GM12878 (cell line): ENCODE data around the gene SULT1A3. TPM values are rescaled to one million over a fixed set of nuclear protein-coding genes. Genes with fewer than 3 reads are reported as not detected.
"Not testable (repeated sequence)": the region's sequence is repeated elsewhere in the genome, so short reads cannot be mapped to it uniquely, and the experiment has no call there.

ENCODE experiments used
- ATAC-seq: fragments of 200-7000 bp; cut with Tn5 transposase; 3 replicates; pipeline ENCODE4 v1.9.1; 2020; ENCODE audit warnings: mild to moderate bottlenecking, moderate library complexity
- BruUV-seq: library from RNA; stranded (reverse); fragments of 400-500 nt; replicated peaks from 2 replicates; lab custom pipeline; 2021; lab: Mats Ljungman, UMichigan
- CTCF ChIA-PET: fragments of 300-600 bp; sonication (Branson Sonifier 250); formaldehyde crosslinking; extraction: SDS; loops from one replicate; lab custom pipeline; 2021; ENCODE audit warnings: inconsistent platforms; lab: Yijun Ruan, JAX
- POLR2A ChIA-PET: fragments of 350-600 bp; formaldehyde crosslinking; extraction: SDS; loops from one replicate; lab custom pipeline; 2021; ENCODE audit warnings: inconsistent platforms; lab: Charles Lee
- RAD21 ChIA-PET: fragments of 300-600 bp; sonication (Branson Sonifier 250); formaldehyde crosslinking; loops from one replicate; lab custom pipeline; 2023; ENCODE audit warnings: antibody characterized with exemption; ENCODE audit not compliant: unreplicated experiment; lab: Charles Lee
- SMC1A ChIA-PET: fragments of 300-600 bp; sonication (Branson Sonifier 250); formaldehyde crosslinking; loops from one replicate; lab custom pipeline; 2023; ENCODE audit not compliant: unreplicated experiment, uncharacterized antibody; lab: Charles Lee
- DNase-seq: peaks from one replicate; pipeline ENCODE4 v3.0.0-alpha.2; 2011; ENCODE audit warnings: low read depth, low spot score
- FAIRE-seq: peaks from 3 replicates; lab custom pipeline; 2011; peaks lifted over from hg19 to GRCh38; lab: Jason Lieb, UNC
- H2AFZ ChIP-seq: 2 replicates; pipeline ENCODE4 v1.6.0; 2011; ENCODE audit warnings: low read depth, low read length, control low read depth; ENCODE audit not compliant: control insufficient read depth
- H3K27ac ChIP-seq: 2 replicates; pipeline ENCODE4 v1.5.1; 2011; ENCODE audit warnings: control low read depth; ENCODE audit not compliant: control insufficient read depth, insufficient read depth
- H3K27me3 ChIP-seq, 2 experiments: replicated peaks in 1 of 2; 2 replicates each; pipeline versions ENCODE4 v1.6.0 to v1.6.1; 2011; ENCODE audit warnings: low read length in 1 of 2; ENCODE audit not compliant: control insufficient read depth in 2 of 2, insufficient read depth in 2 of 2
- H3K36me3 ChIP-seq, 2 experiments: 2 replicates each; pipeline ENCODE4 v1.5.1; 2011; ENCODE audit warnings: low read length in 1 of 2; ENCODE audit not compliant: control insufficient read depth in 2 of 2, insufficient read depth in 2 of 2
- H3K4me1 ChIP-seq: 2 replicates; pipeline ENCODE4 v1.6.1; 2011; ENCODE audit warnings: mild to moderate bottlenecking, low read length, moderate library complexity, mixed read lengths; ENCODE audit not compliant: control insufficient read depth, insufficient read depth
- H3K4me2 ChIP-seq: 2 replicates; pipeline ENCODE4 v1.6.0; 2011; ENCODE audit warnings: control low read depth; ENCODE audit not compliant: control insufficient read depth, insufficient read depth
- H3K4me3 ChIP-seq: fragments of 200-600 bp; sonication (generic); 2 replicates; pipeline ENCODE4 v1.5.1; 2016
- H3K79me2 ChIP-seq: 2 replicates; pipeline ENCODE4 v1.6.0; 2011; ENCODE audit warnings: low read length; ENCODE audit not compliant: control insufficient read depth, insufficient read depth
- H3K9ac ChIP-seq: 2 replicates; pipeline ENCODE4 v1.8.0; 2011; ENCODE audit warnings: low read length, control low read depth, mixed read lengths; ENCODE audit not compliant: control insufficient read depth, insufficient read depth
- H3K9me3 ChIP-seq: replicated peaks from 3 replicates; pipeline ENCODE4 v1.5.1; 2011; ENCODE audit warnings: mild to moderate bottlenecking, low read length; ENCODE audit not compliant: control insufficient read depth, insufficient read depth
- H4K20me1 ChIP-seq: 2 replicates; pipeline ENCODE4 v1.6.0; 2011; ENCODE audit not compliant: control insufficient read depth, insufficient read depth
- CHD4 ChIP-seq: fragments of 200-600 bp; sonication (generic); IDR thresholded peaks from 2 replicates; pipeline ENCODE4 v1.6.1; 2016; ENCODE audit warnings: mild to moderate bottlenecking
- CREM ChIP-seq: IDR thresholded peaks from 2 replicates; pipeline ENCODE4 v1.6.1; 2014; ENCODE audit warnings: antibody characterized with exemption, low read depth
- EP300 ChIP-seq, 2 experiments: fragments of 150-350 bp in 1 of 2; IDR thresholded peaks; 2 replicates each; pipeline ENCODE4 v1.6.1; 2011 to 2012; ENCODE audit warnings: low read depth in 2 of 2, low read length in 2 of 2, borderline replicate concordance in 1 of 2, improper control_type of control experiment in 1 of 2, inconsistent platforms in 1 of 2; ENCODE audit not compliant: control insufficient read depth in 1 of 2
- GABPA ChIP-seq: IDR thresholded peaks from 2 replicates; pipeline ENCODE4 v1.6.1; 2014; ENCODE audit warnings: antibody characterized with exemption, low read depth, mild to moderate bottlenecking, inconsistent platforms
- IRF5 ChIP-seq: fragments of 450-650 bp; IDR thresholded peaks from 2 replicates; pipeline ENCODE4 v1.6.1; 2017; ENCODE audit warnings: borderline replicate concordance
- LARP7 ChIP-seq: fragments of 450-650 bp; IDR thresholded peaks from 2 replicates; pipeline ENCODE4 v1.6.1; 2017; ENCODE audit warnings: mild to moderate bottlenecking
- POU2F2 ChIP-seq: IDR thresholded peaks from 3 replicates; pipeline ENCODE4 v1.6.1; 2011; ENCODE audit warnings: low read depth, mild to moderate bottlenecking, low read length, borderline replicate concordance
- STAT1 ChIP-seq: fragments of 450-650 bp; conservative IDR thresholded peaks from 2 replicates; pipeline ENCODE4 v1.6.1; 2014; ENCODE audit warnings: antibody characterized with exemption, mild to moderate bottlenecking
- ZNF217 ChIP-seq: fragments of 450-650 bp; IDR thresholded peaks from 2 replicates; pipeline ENCODE4 v1.6.1; 2017; ENCODE audit warnings: antibody characterized with exemption, mild to moderate bottlenecking
- WGBS: methylation state at CpG from one replicate; pipeline ENCODE4 v1.1.6; 2016; ENCODE audit warnings: low lambda C conversion rate; ENCODE audit not compliant: insufficient replicate concordance, insufficient coverage; ENCODE audit errors: missing lambda C conversion rate; 5-methylcytosine and 5-hydroxymethylcytosine counted together
- in situ Hi-C: fragments of 300-500 bp; cut with MboI; formaldehyde crosslinking; loops from 9 replicates; pipeline ENCODE4 v1.14.3; 2018; ENCODE audit warnings: mixed read lengths
- intact Hi-C: fragments of 100-400 bp; cut with micrococcal nuclease; formaldehyde crosslinking; loops from one replicate; pipeline ENCODE4 v1.14.2; 2022; ENCODE audit not compliant: unreplicated experiment
- polyA plus RNA-seq, 11 experiments: library from polyadenylated mRNA; depleted of rRNA in 4 of 11; unstranded in 6 of 11; stranded (reverse) in 5 of 11; fragments of >200 nt; fragmentation: Nextera tagmentation in 4 of 11; fragmentation: Illumina TruSeq in 1 of 11; extraction: Ambion mirVana in 4 of 11; extraction: Trizol in 1 of 11; gene quantifications; 1 replicate in 1 of 11; 2 replicates in 10 of 11; pipeline versions ENCODE4 v1.2.1 to v1.2.3, GENCODE V29; 2011 to 2016; ENCODE audit warnings: inconsistent platforms in 2 of 11, missing spikeins in 2 of 11, low read depth in 1 of 11
- total RNA-seq, 4 experiments: library from RNA; depleted of rRNA in 3 of 4; stranded (reverse); fragments of >200 nt in 3 of 4; fragmentation: Illumina TruSeq in 1 of 4; extraction: Trizol in 1 of 4; gene quantifications; 2 replicates each; pipeline versions ENCODE4 v1.2.1 to v1.2.3, GENCODE V29; 2013 to 2021

The SULT1A3 gene
- total and polyA plus RNA-seq, 10 of the 15 experiments (the other 5 are each of a cell fraction or from before 2014, with no cell fraction given): 3.3 to 15.8 (median 6.2) TPM

GRCh38 chr16:30166202-30166902 is 32.7 kb upstream of the SULT1A3 start (continued):
- peak; percentile 48; the same call in 1 of the 2 replicates for TF ChIP-seq CREM
- TF ChIP-seq GABPA: peak; percentile 30; the same call in 1 of the 2 replicates
- no peak for TF ChIP-seq IRF5
- TF ChIP-seq EP300 (IDR thresholded peaks at IDR 0.05; ENCODE audit: borderline replicate concordance in 1 of 2, control insufficient read depth in 1 of 2, low read depth in 2 of 2, low read length in 2 of 2): peak; percentile 52 to 95; a peak in 2 of 4 replicates
- TF ChIP-seq CHD4: 0 out of 2 replicates have a peak, but pooled peaks have one; percentile 29
- TF ChIP-seq STAT1: no peak
- no peak for TF ChIP-seq LARP7
- peak; percentile 84 for TF ChIP-seq ZNF217
- TF ChIP-seq POU2F2: 0 out of 3 replicates have a peak, but pooled peaks have one; percentile 28

DNA sequence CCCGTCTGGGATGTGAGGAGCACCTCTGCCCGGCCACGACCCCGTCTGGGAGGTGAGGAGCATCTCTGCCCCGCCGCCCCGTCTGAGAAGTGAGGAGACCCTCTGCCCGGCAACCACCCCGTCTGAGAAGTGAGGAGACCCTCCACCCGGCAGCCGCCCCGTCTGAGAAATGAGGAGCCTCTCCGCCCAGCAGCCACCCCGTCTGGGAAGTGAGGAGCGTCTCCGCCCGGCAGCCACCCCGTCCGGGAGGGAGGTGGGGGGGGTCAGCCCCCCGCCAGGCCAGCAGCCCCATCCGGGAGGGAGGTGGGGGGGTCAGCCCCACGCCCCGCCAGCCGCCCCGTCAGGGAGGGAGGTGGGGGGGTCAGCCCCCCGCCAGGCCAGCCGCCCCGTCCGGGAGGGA is 30.3 kb upstream of the SULT1A3 start:
- FAIRE-seq, BruUV-seq, H2AFZ ChIP-seq, RAD21 ChIA-PET, H3K36me3 ChIP-seq, intact Hi-C loops, ATAC-seq, H4K20me1 ChIP-seq, H3K9ac ChIP-seq, CTCF ChIA-PET, H3K4me3 ChIP-seq, in situ Hi-C loops, SMC1A ChIA-PET, POLR2A ChIA-PET, H3K27ac ChIP-seq, H3K4me2 ChIP-seq, DNase-seq, H3K79me2 ChIP-seq, H3K27me3 ChIP-seq, H3K9me3 ChIP-seq: not testable (repeated sequence)
- no CpG with 5 or more reads among the region's 29 CpGs for WGBS
- peaks cover 25% of the 10 kb centered on the region for H3K4me1 ChIP-seq

- no CpG with 5 or more reads among the region's 38 CpGs for WGBS
- intact Hi-C loops, H3K4me2 ChIP-seq, H3K27ac ChIP-seq, H2AFZ ChIP-seq, CTCF ChIA-PET, H4K20me1 ChIP-seq, H3K79me2 ChIP-seq, ATAC-seq, H3K27me3 ChIP-seq, SMC1A ChIA-PET, FAIRE-seq, H3K4me3 ChIP-seq, H3K36me3 ChIP-seq, H3K9me3 ChIP-seq, POLR2A ChIA-PET, RAD21 ChIA-PET, in situ Hi-C loops, H3K9ac ChIP-seq, BruUV-seq, DNase-seq: not testable (repeated sequence)
- peaks cover 25% of the 10 kb centered on the region for H3K4me1 ChIP-seq
Observed at GRCh38 chr16:30169416-30169815, 29.6 kb upstream of the SULT1A3 start.
